ENCODE measurements around the gene AFF3. TPM values are rescaled to one million over a fixed set of nuclear protein-coding genes. Genes with fewer than 3 reads are reported as not detected.

AFF3 gene
- total RNA-seq, 1 experiment from 2014 or later = 0.22 TPM

GRCh38 chr2:99786636-99787390 lies 355.6 kb downstream of the AFF3 start:
- H2BK120ac ChIP-seq (ENCODE audit: low read depth, low read length, poor library complexity, severe bottlenecking) = no peak overlapping the region
- H3K23me2 ChIP-seq (ENCODE audit: insufficient read length, low read depth, low read length, poor library complexity, severe bottlenecking) = no peaks in the 10 kb centered on the region
- H3K4me2 ChIP-seq (ENCODE audit: insufficient read depth, insufficient read length, low read length) = no peak overlapping the region
- H3K9me3 Mint-ChIP-seq = no peaks in the 10 kb centered on the region; a peak in 1 of 5 replicates
- no peaks in the 10 kb centered on the region for H3K4me1 ChIP-seq (ENCODE audit: insufficient read depth, low read length)
- no peak overlapping the region for H3T11ph ChIP-seq (ENCODE audit: low read length)
- H3K27ac ChIP-seq (ENCODE audit: insufficient read length, low read depth, low read length) = no peak overlapping the region
- no peak overlapping the region for H3K14ac ChIP-seq (ENCODE audit: insufficient read depth, low read length)
- H3K4ac ChIP-seq (ENCODE audit: low read depth, low read length) = no peak overlapping the region
- no peak overlapping the region for H2AK5ac ChIP-seq (ENCODE audit: insufficient read length, low read length)
- no peak for DNase-seq
- no peak overlapping the region for H2BK15ac ChIP-seq (ENCODE audit: low read depth, low read length)
- no peaks in the 10 kb centered on the region for H3K79me1 ChIP-seq (ENCODE audit: insufficient read depth, low read depth, low read length, poor library complexity, severe bottlenecking)
- no peak overlapping the region for H2BK20ac ChIP-seq (ENCODE audit: low read depth, low read length, poor library complexity, severe bottlenecking)
- no peak overlapping the region for H2BK12ac ChIP-seq (ENCODE audit: insufficient read length, low read depth, low read length)
- H4K8ac ChIP-seq (replicated peaks; ENCODE audit: insufficient read length, low read depth, low read length) = no peak overlapping the region
- no peaks in the 10 kb centered on the region for H3K4me1 Mint-ChIP-seq
- H2AFZ ChIP-seq (ENCODE audit: low read length) = no peak overlapping the region
- H3K23ac ChIP-seq (ENCODE audit: insufficient read length, low read depth, low read length) = no peak overlapping the region
- no peak overlapping the region for H3K9ac ChIP-seq (ENCODE audit: extremely low read depth, insufficient read length, low read length)
- H4K20me1 ChIP-seq (ENCODE audit: control insufficient read depth, insufficient read depth, insufficient read length) = no peaks in the 10 kb centered on the region
- no peaks in the 10 kb centered on the region for H3K36me3 Mint-ChIP-seq (ENCODE audit: insufficient read depth in 1 of 3, low read depth in 3 of 3)
- no peak overlapping the region for H3K4me3 Mint-ChIP-seq
- no peak overlapping the region for H4K91ac ChIP-seq (ENCODE audit: insufficient read length, low read depth, low read length)
- TF ChIP-seq CTCF (conservative IDR thresholded peaks at IDR 0.05) = no peak
- H3K18ac ChIP-seq (ENCODE audit: insufficient read length, low read depth, low read length) = no peak overlapping the region
- H3K56ac ChIP-seq (ENCODE audit: insufficient read length, low read depth, low read length) = no peak overlapping the region
- no peaks in the 10 kb centered on the region for H3K79me2 ChIP-seq (ENCODE audit: insufficient read depth, low read length)
- no CpG with 5 or more reads among the region's 14 CpGs for WGBS (ENCODE audit: extremely low coverage, insufficient read length, low lambda C conversion rate)
- H4K5ac ChIP-seq (ENCODE audit: insufficient read length, low read depth, low read length) = no peak overlapping the region
- H3K27ac Mint-ChIP-seq = no peak overlapping the region
- H3K9me3 ChIP-seq (ENCODE audit: control insufficient read depth, low read depth, low read length) = no peaks in the 10 kb centered on the region
- no peaks in the 10 kb centered on the region for H3K27me3 ChIP-seq (ENCODE audit: insufficient read depth, low read length)
- no peak overlapping the region for H2BK5ac ChIP-seq (ENCODE audit: insufficient read length, low read length)
- no peaks in the 10 kb centered on the region for H3K27me3 Mint-ChIP-seq (ENCODE audit: low read depth)
